WTC11 (cell line): ENCODE data around the gene IL1B. TPM values are rescaled to one million over a fixed set of nuclear protein-coding genes. Genes with fewer than 3 reads are reported as not detected.

ENCODE experiments used
- ATAC-seq: fragments of 200-7000 bp; cut with Tn5 transposase; 2 replicates; pipeline ENCODE4 v1.10.0; 2021; ENCODE audit warnings: mild to moderate bottlenecking, moderate library complexity
- CTCF ChIA-PET: fragments of 300-600 bp; sonication (Branson Sonifier 250); formaldehyde crosslinking; loops from one replicate; lab custom pipeline; 2021; ENCODE audit warnings: antibody characterized with exemption; lab: Charles Lee
- POLR2A ChIA-PET: fragments of 350-600 bp; sonication (Branson Sonifier 250); formaldehyde crosslinking; loops from one replicate; lab custom pipeline; 2021; ENCODE audit warnings: antibody characterized with exemption; lab: Charles Lee
- DNase-seq: peaks from one replicate; pipeline ENCODE4 v3.0.0; 2021; ENCODE audit warnings: low spot score
- H3K27ac Mint-ChIP-seq: 2 replicates; pipeline ENCODE4 v1.8.0; 2021; ENCODE audit warnings: mixed read lengths
- H3K27me3 Mint-ChIP-seq: 2 replicates; pipeline ENCODE4 v1.8.0; 2021; ENCODE audit warnings: low read depth, mild to moderate bottlenecking, moderate library complexity, mixed read lengths
- H3K36me3 Mint-ChIP-seq: 2 replicates; pipeline ENCODE4 v1.8.0; 2021; ENCODE audit warnings: mixed read lengths
- H3K4me1 Mint-ChIP-seq: 2 replicates; pipeline ENCODE4 v1.8.0; 2022; ENCODE audit warnings: mixed read lengths
- H3K4me3 Mint-ChIP-seq: 2 replicates; pipeline ENCODE4 v1.8.0; 2021; ENCODE audit warnings: mild to moderate bottlenecking, moderate library complexity, mixed read lengths
- H3K9me3 Mint-ChIP-seq: 2 replicates; pipeline ENCODE4 v1.8.0; 2021; ENCODE audit warnings: mixed read lengths
- AFF4 ChIP-seq: sonication (generic); formaldehyde crosslinking; IDR thresholded peaks from 2 replicates; pipeline ENCODE4 v1.8.1; 2023; ENCODE audit warnings: mild to moderate bottlenecking, missing genetic modification reagents, borderline replicate concordance
- ATF3 ChIP-seq: sonication (generic); formaldehyde crosslinking; conservative IDR thresholded peaks from 2 replicates; pipeline ENCODE4 v1.8.1; 2022; ENCODE audit warnings: mild to moderate bottlenecking, missing genetic modification reagents
- ELF4 ChIP-seq: sonication (generic); formaldehyde crosslinking; IDR thresholded peaks from 2 replicates; pipeline ENCODE4 v1.8.1; 2022; ENCODE audit warnings: low read depth, mild to moderate bottlenecking, moderate library complexity, missing genetic modification reagents
- MAX ChIP-seq: sonication (generic); formaldehyde crosslinking; IDR thresholded peaks from 2 replicates; pipeline ENCODE4 v1.8.0; 2022; ENCODE audit warnings: mild to moderate bottlenecking, missing genetic modification reagents
- MYBL2 ChIP-seq: sonication (generic); formaldehyde crosslinking; IDR thresholded peaks from 2 replicates; pipeline ENCODE4 v1.8.1; 2023; ENCODE audit warnings: mild to moderate bottlenecking, moderate library complexity, missing genetic modification reagents
- NFE2L1 ChIP-seq: sonication (generic); formaldehyde crosslinking; IDR thresholded peaks from 2 replicates; pipeline ENCODE4 v1.8.1; 2023; ENCODE audit warnings: missing genetic modification reagents
- SMAD4 ChIP-seq: sonication (generic); formaldehyde crosslinking; IDR thresholded peaks from 2 replicates; pipeline ENCODE4 v1.8.0; 2022; ENCODE audit warnings: mild to moderate bottlenecking, missing genetic modification reagents
- TEAD4 ChIP-seq: sonication (generic); formaldehyde crosslinking; IDR thresholded peaks from 2 replicates; pipeline ENCODE4 v1.8.0; 2022; ENCODE audit warnings: mild to moderate bottlenecking, missing genetic modification reagents
- ZNF263 ChIP-seq: sonication (generic); formaldehyde crosslinking; IDR thresholded peaks from 2 replicates; pipeline ENCODE4 v1.8.1; 2022; ENCODE audit warnings: low read depth, mild to moderate bottlenecking, moderate library complexity, missing genetic modification reagents
- ZSCAN18 ChIP-seq: fragments of 250-450 bp; sonication (Bioruptor Pico); IDR thresholded peaks from 2 replicates; pipeline ENCODE4 v2.1.2; 2022; ENCODE audit warnings: mild to moderate bottlenecking, moderate library complexity
- total RNA-seq: library from RNA; stranded (reverse); gene quantifications from 3 replicates; pipeline ENCODE4 v1.2.3, GENCODE V29; 2021

The IL1B gene
- total RNA-seq, 1 experiment from 2014 or later = not detected

GRCh38 chr2:112788653-112789052, 47.9 kb downstream of the IL1B start:
- Mint-ChIP-seq H3K36me3 (peaks cover 3% of the 10 kb centered on the region), H3K27ac (no peak overlapping the region), H3K4me1 (peaks cover 56% of the 10 kb centered on the region), H3K4me3 (no peak overlapping the region), H3K9me3 (peaks cover 4% of the 10 kb centered on the region), H3K27me3 (no peaks in the 10 kb centered on the region; the same call in 1 of the 2 replicates)
- ChIA-PET POLR2A (no interaction called here), CTCF (no interaction called here)
- no peak for DNase-seq
- TF ChIP-seq SMAD4 (CRISPR knock-in tag) (no peak), MAX (CRISPR knock-in tag) (no peak)
- no peak for ATAC-seq

GRCh38 chr2:112787729-112788393, 48.7 kb downstream of the IL1B start:
- CTCF ChIA-PET = interaction anchor here (0.6 kb wide), 1 partner anchor 172 kb away, joined by 3 read pairs; no protein-coding TSS in a partner anchor
- Mint-ChIP-seq H3K9me3 (peaks cover 4% of the 10 kb centered on the region), H3K4me1 (peaks cover 55% of the 10 kb centered on the region), H3K36me3 (peaks cover 3% of the 10 kb centered on the region), H3K27me3 (no peaks in the 10 kb centered on the region; the same call in 1 of the 2 replicates), H3K4me3 (no peak overlapping the region), H3K27ac (no peak overlapping the region)
- no peak for DNase-seq
- POLR2A ChIA-PET = no interaction called here
- ATAC-seq = no peak
- TF ChIP-seq ZNF263 (no peak), ZSCAN18 (no peak)

- peaks cover 3% of the 10 kb centered on the region for H3K36me3 Mint-ChIP-seq
- ChIA-PET POLR2A (no interaction called here), CTCF (no interaction called here)
- peaks cover 51% of the 10 kb centered on the region for H3K4me1 Mint-ChIP-seq
- ATAC-seq = no peak
- no peaks in the 10 kb centered on the region; the same call in 1 of the 2 replicates for H3K27me3 Mint-ChIP-seq
- H3K4me3 Mint-ChIP-seq = no peak overlapping the region
- DNase-seq = no peak
- no peak for TF ChIP-seq AFF4 (CRISPR knock-in tag)
- TF ChIP-seq ELF4 (CRISPR knock-in tag) = no peak
- H3K27ac Mint-ChIP-seq = no peak overlapping the region
- peaks cover 4% of the 10 kb centered on the region for H3K9me3 Mint-ChIP-seq
Observed at GRCh38 chr2:112787294-112787693, 49.3 kb downstream of the IL1B start.

GRCh38 chr2:112784199-112785189, 52.1 kb downstream of the IL1B start, which contains the start of gene IL1A:
Gene IL1A (minus strand): TSS chr2:112784493. CDS start chr2:112783770, 723 bp downstream.
- Mint-ChIP-seq H3K36me3 (no peaks in the 10 kb centered on the region), H3K9me3 (no peaks in the 10 kb centered on the region), H3K4me3 (peak within 1 kb of the TSS; percentile 43), H3K4me1 (peaks cover 29% of the 10 kb centered on the region), H3K27ac (peak within 1 kb of the TSS; percentile 24; the same call in 1 of the 2 replicates), H3K27me3 (no peaks in the 10 kb centered on the region)
- peak; percentile 18 for DNase-seq
- TF ChIP-seq NFE2L1 (no peak), TEAD4 (CRISPR knock-in tag) (no peak), ZNF263 (no peak), MYBL2 (CRISPR knock-in tag) (no peak), ATF3 (CRISPR knock-in tag) (no peak)
- POLR2A ChIA-PET = no interaction called here
- ATAC-seq = peak; percentile 94
- CTCF ChIA-PET = interaction anchor here (0.6 to 2.4 kb wide), 4 partner anchors 35 to 296 kb away, joined by 3 to 6 read pairs (median 4); no protein-coding TSS in a partner anchor
